ENCODE results near the gene OGFOD3.

GRCh38 chr17:82402865-82403264 lies 15.5 kb downstream of the OGFOD3 start:
- TF ChIP-seq CTCF (conservative IDR thresholded peaks at IDR 0.05 in 1 of 2, IDR thresholded peaks at IDR 0.05 in 1 of 2; ENCODE audit: extremely low read depth in 1 of 2, insufficient read depth in 1 of 2, low read depth in 1 of 2, low read length in 2 of 2) (no peak), EZH2 (IDR thresholded peaks at IDR 0.05; ENCODE audit: borderline replicate concordance, low read length) (no peak)

Measured in mammary epithelial cell (primary cell).